K562 (cell line): ENCODE results near the gene TAMALIN. TPM values are rescaled to one million over a fixed set of nuclear protein-coding genes. Genes with fewer than 3 reads are reported as not detected.
"Not testable (repeated sequence)": the region's sequence is repeated elsewhere in the genome, so short reads cannot be mapped to it uniquely, and the experiment has no call there.

Source experiments
- ATAC-seq: fragments of 200-7000 bp; cut with Tn5 transposase; 3 replicates; pipeline ENCODE4 v1.9.1; 2020; ENCODE audit warnings: moderate library complexity
- BruUV-seq: library from RNA; stranded (reverse); fragments of 400-500 nt; replicated peaks from 2 replicates; lab custom pipeline; 2021; lab: Mats Ljungman, UMichigan
- CTCF ChIA-PET: fragments of 300-600 bp; formaldehyde crosslinking; extraction: SDS; loops from one replicate; lab custom pipeline; 2021; ENCODE audit warnings: low intra/inter-chr PET ratio; lab: Yijun Ruan, JAX
- POLR2A ChIA-PET: fragments of 300-600, 350-650 bp; sonication (Branson Sonifier 250); formaldehyde crosslinking; extraction: SDS; loops from one replicate; lab custom pipeline; 2021; ENCODE audit warnings: antibody characterized with exemption, inconsistent platforms; lab: Yijun Ruan, JAX
- DNase-seq, 4 experiments: peaks; one replicate each; pipeline versions ENCODE4 v3.0.0 to v3.0.0-alpha.2; 2011 to 2018; ENCODE audit warnings: low spot score in 3 of 4, mixed read lengths in 3 of 4; ENCODE audit errors: extremely low read depth in 1 of 4
- FAIRE-seq: peaks from 2 replicates; lab custom pipeline; 2011; peaks lifted over from hg19 to GRCh38; lab: Jason Lieb, UNC
- H2AFZ ChIP-seq: 2 replicates; pipeline ENCODE4 v1.6.0; 2011; ENCODE audit warnings: low read depth, low read length, control low read depth, inconsistent platforms
- H3K27ac ChIP-seq: fragments of 200-600 bp; 3 replicates; pipeline ENCODE4 v1.8.0; 2011; ENCODE audit warnings: low read depth, mild to moderate bottlenecking, control low read depth, inconsistent platforms, low read length, moderate library complexity, mixed read lengths; ENCODE audit errors: extremely low read depth
- H3K27me3 ChIP-seq, 2 experiments: fragments of 300-600 bp in 1 of 2; 2 replicates in 1 of 2; 3 replicates in 1 of 2; pipeline versions ENCODE4 v1.6.0 to v1.8.0; 2011; ENCODE audit warnings: inconsistent platforms in 2 of 2, low read length in 2 of 2, mild to moderate bottlenecking in 1 of 2, mixed read lengths in 1 of 2, moderate library complexity in 1 of 2; ENCODE audit not compliant: control insufficient read depth in 2 of 2, insufficient read depth in 2 of 2
- H3K36me3 ChIP-seq: fragments of 300-600 bp; 3 replicates; pipeline ENCODE4 v1.8.0; 2011; ENCODE audit warnings: mild to moderate bottlenecking, low read length, inconsistent platforms; ENCODE audit not compliant: control insufficient read depth, insufficient read depth
- H3K4me1 ChIP-seq, 2 experiments: fragments of 200-600 bp in 1 of 2; replicated peaks in 1 of 2; 2 replicates in 1 of 2; 3 replicates in 1 of 2; pipeline versions ENCODE4 v1.5.1 to v1.8.0; 2011; ENCODE audit warnings: inconsistent platforms in 2 of 2, low read length in 2 of 2, mild to moderate bottlenecking in 1 of 2, mixed read lengths in 1 of 2, moderate library complexity in 1 of 2; ENCODE audit not compliant: control insufficient read depth in 2 of 2, insufficient read depth in 2 of 2
- H3K4me2 ChIP-seq: 2 replicates; pipeline ENCODE4 v1.6.1; 2011; ENCODE audit warnings: low read length, control low read depth, inconsistent platforms, mixed read lengths; ENCODE audit not compliant: insufficient read depth
- H3K4me3 ChIP-seq: fragments of 200-600 bp; sonication (generic), shearing (Covaris generic); 2 replicates; pipeline ENCODE4 v1.5.1; 2016; ENCODE audit warnings: control low read depth, inconsistent platforms
- H3K79me2 ChIP-seq: fragments of 200-600 bp; 3 replicates; pipeline ENCODE4 v1.8.0; 2011; ENCODE audit warnings: low read length, inconsistent platforms; ENCODE audit not compliant: control insufficient read depth, insufficient read depth
- H3K9ac ChIP-seq, 2 experiments: 2 replicates each; pipeline versions ENCODE4 v1.6.0 to v1.6.1; 2011; ENCODE audit warnings: low read depth in 2 of 2, low read length in 2 of 2, control low read depth in 1 of 2, inconsistent platforms in 1 of 2, mild to moderate bottlenecking in 1 of 2, mixed read lengths in 1 of 2; ENCODE audit not compliant: insufficient read depth in 1 of 2
- H3K9me1 ChIP-seq: one replicate; pipeline ENCODE4 v1.6.0; 2011; ENCODE audit warnings: inconsistent platforms, mild to moderate bottlenecking, low read length, moderate library complexity; ENCODE audit not compliant: control insufficient read depth, insufficient read depth
- H3K9me3 ChIP-seq: replicated peaks from 2 replicates; pipeline ENCODE4 v1.5.1; 2011; ENCODE audit warnings: low read depth, low read length, inconsistent platforms; ENCODE audit not compliant: control insufficient read depth, insufficient read depth
- H4K20me1 ChIP-seq: replicated peaks from 2 replicates; pipeline ENCODE4 v1.6.1; 2011; ENCODE audit warnings: low read length, inconsistent platforms, mixed read lengths; ENCODE audit not compliant: control insufficient read depth, insufficient read depth
- CEBPG ChIP-seq, 3 experiments: fragments of 200-800 bp in 1 of 3; sonication (Bioruptor generic) in 1 of 3; sonication (generic) in 1 of 3; formaldehyde crosslinking in 1 of 3; IDR thresholded peaks in 2 of 3; conservative IDR thresholded peaks in 1 of 3; 2 replicates each; pipeline versions ENCODE4 v1.6.1 to v1.8.0; 2016 to 2022; ENCODE audit warnings: missing compliant biosample characterization in 2 of 3, missing genetic modification characterization in 2 of 3, mild to moderate bottlenecking in 1 of 3, missing genetic modification reagents in 1 of 3
- HDAC3 ChIP-seq: fragments of 450-650 bp; IDR thresholded peaks from 2 replicates; pipeline ENCODE4 v1.6.1; 2018; ENCODE audit warnings: borderline replicate concordance, mild to moderate bottlenecking, moderate library complexity; ENCODE audit not compliant: partially characterized antibody
- KDM5B ChIP-seq: fragments of 200-600 bp; sonication (generic); IDR thresholded peaks from 2 replicates; pipeline ENCODE4 v1.6.1; 2012; ENCODE audit warnings: low read depth, mild to moderate bottlenecking, moderate library complexity, low read length, control low read depth, inconsistent platforms; ENCODE audit not compliant: insufficient replicate concordance
- RBM17 ChIP-seq: fragments of 200-400 bp; formaldehyde crosslinking; IDR thresholded peaks from 2 replicates; pipeline ENCODE4 v1.6.1; 2017; ENCODE audit warnings: low read depth, mild to moderate bottlenecking, low read length, borderline replicate concordance
- ZKSCAN8 ChIP-seq: fragments of 200-800 bp; sonication (Bioruptor generic); IDR thresholded peaks from 2 replicates; pipeline ENCODE4 v1.6.1; 2016; ENCODE audit warnings: missing genetic modification characterization, missing compliant biosample characterization
- ZNF274 ChIP-seq: IDR thresholded peaks from 2 replicates; pipeline ENCODE4 v1.6.1; 2011; ENCODE audit warnings: low read depth, mild to moderate bottlenecking, low read length, moderate library complexity, borderline replicate concordance
- ZNF277 ChIP-seq: fragments of 250-450 bp; sonication (Bioruptor Pico); IDR thresholded peaks from 2 replicates; pipeline ENCODE4 v1.8.0; 2022; ENCODE audit warnings: inconsistent platforms, mild to moderate bottlenecking, moderate library complexity, borderline replicate concordance
- WGBS: fragments of 100-300 bp; shearing (Covaris generic); methylation state at CpG from one replicate; pipeline ENCODE4 v1.1.6; 2016; ENCODE audit warnings: low coverage, mixed read lengths; ENCODE audit not compliant: insufficient coverage; ENCODE audit errors: missing lambda C conversion rate; 5-methylcytosine and 5-hydroxymethylcytosine counted together
- in situ Hi-C: fragments of 300-500 bp; cut with MboI; formaldehyde crosslinking; loops from 4 replicates; pipeline ENCODE4 v1.15.0; 2018; ENCODE audit warnings: inconsistent platforms, mixed read lengths
- intact Hi-C: fragments of 100-400 bp; cut with micrococcal nuclease; formaldehyde crosslinking; loops from 2 replicates; pipeline ENCODE4 v1.14.2; 2022
- polyA plus RNA-seq, 8 experiments: library from polyadenylated mRNA; depleted of rRNA in 4 of 8; stranded (reverse) in 5 of 8; unstranded in 3 of 8; fragments of >200 nt; fragmentation: Nextera tagmentation in 2 of 8; fragmentation: Illumina TruSeq in 1 of 8; extraction: Ambion mirVana in 2 of 8; extraction: Trizol in 1 of 8; gene quantifications; 2 replicates each; pipeline versions ENCODE4 v1.2.1 to v1.2.3, GENCODE V29; 2011 to 2014; ENCODE audit warnings: inconsistent platforms in 1 of 8, missing spikeins in 1 of 8
- total RNA-seq, 7 experiments: library from RNA; depleted of rRNA in 6 of 7; stranded (reverse); fragments of >200 nt in 6 of 7; fragmentation: Illumina TruSeq in 2 of 7; extraction: Trizol in 2 of 7; gene quantifications; 2 replicates each; pipeline versions ENCODE4 v1.2.1 to v1.2.3, GENCODE V29; 2011 to 2021; ENCODE audit warnings: low replicate concordance in 1 of 7

Gene TAMALIN
- total and polyA plus RNA-seq, 9 of the 15 experiments (the other 6 are each of a cell fraction or from before 2014, with no cell fraction given): 0.74 to 2.2 (median 1.5) TPM; not detected in 2

GRCh38 chr12:51976376-51977160, 30.2 kb upstream of the TAMALIN start (continued):
- TF ChIP-seq ZNF277 (no peak), HDAC3 (no peak), CEBPG (CRISPR knock-in tag; IDR thresholded peaks at IDR 0.05) (no peak), CEBPG (tag; conservative IDR thresholded peaks at IDR 0.05 in 1 of 2, IDR thresholded peaks at IDR 0.05 in 1 of 2) (0 out of 4 replicates have a peak, but pooled peaks of 1 of the 2 experiments have one; percentile 0), ZNF274 (no peak), KDM5B (no peak), ZKSCAN8 (CRISPR knock-in tag) (no peak)

- no peak overlapping the region for H3K4me2 ChIP-seq
- H2AFZ ChIP-seq: no peak overlapping the region
- H3K79me2 ChIP-seq: peaks cover 14% of the 10 kb centered on the region; the same call in 2 of the 3 replicates
- DNase-seq: no peak
- peaks cover 5% of the 10 kb centered on the region for H3K9me1 ChIP-seq
- peaks cover 53% of the 10 kb centered on the region for H3K36me3 ChIP-seq
- no peak overlapping the region for H3K9ac ChIP-seq
- 95% methylated on average over 7 of the region's 8 CpGs for WGBS
- no peak for FAIRE-seq
- no peak overlapping the region for H3K4me3 ChIP-seq
- intact Hi-C loops: no loop called here
- H3K4me1 ChIP-seq: peaks cover 10 to 34% of the 10 kb centered on the region in 2 experiments; a peak in 4 of 5 replicates
- peaks cover 34% of the 10 kb centered on the region for H4K20me1 ChIP-seq
- in situ Hi-C loops: loop anchor here (5.0 kb wide), 1 partner anchor 85 kb away; no protein-coding TSS in a partner anchor
- CTCF ChIA-PET: interaction anchor here (0.6 kb wide), 2 partner anchors 46 to 556 kb away, joined by 3 read pairs; no protein-coding TSS in a partner anchor
- POLR2A ChIA-PET: interaction anchor here (0.6 to 1.5 kb wide), 4 partner anchors 12 to 35 kb away, joined by 3 to 6 read pairs (median 4); no protein-coding TSS in a partner anchor
- H3K9me3 ChIP-seq: no peaks in the 10 kb centered on the region
- H3K27ac ChIP-seq: no peak overlapping the region
- no peak for ATAC-seq
- no TSS peak for BruUV-seq
- TF ChIP-seq RBM17 (no peak), CEBPG (CRISPR knock-in tag; IDR thresholded peaks at IDR 0.05) (no peak), CEBPG (tag; conservative IDR thresholded peaks at IDR 0.05 in 1 of 2, IDR thresholded peaks at IDR 0.05 in 1 of 2) (peak in 1 of 2 experiments; percentile 24; a peak in 1 of 4 replicates)
- no peaks in the 10 kb centered on the region for H3K27me3 ChIP-seq
These were observed 29.4 kb upstream of the TAMALIN start for GRCh38 chr12:51977320-51977753.

- CTCF ChIA-PET: interaction anchor here (0.7 to 3.6 kb wide), 2 partner anchors 84 to 86 kb away, joined by 3 to 25 read pairs; no protein-coding TSS in a partner anchor
- peaks cover 69% of the 10 kb centered on the region for H3K36me3 ChIP-seq
- POLR2A ChIA-PET, H3K9ac ChIP-seq, H3K27me3 ChIP-seq, intact Hi-C loops, BruUV-seq, H3K79me2 ChIP-seq, ATAC-seq, H3K27ac ChIP-seq, H3K9me1 ChIP-seq, H3K4me3 ChIP-seq, H2AFZ ChIP-seq, H3K4me2 ChIP-seq, H3K9me3 ChIP-seq, DNase-seq, FAIRE-seq: not testable (repeated sequence)
- peaks cover 0 to 15% of the 10 kb centered on the region in 2 experiments; a peak in 4 of 5 replicates for H3K4me1 ChIP-seq
- in situ Hi-C loops: loop anchor here (5.0 kb wide), 1 partner anchor 87 kb away; no protein-coding TSS in a partner anchor
- H4K20me1 ChIP-seq: peaks cover 18% of the 10 kb centered on the region
- 79% methylated on average over 4 of the region's 5 CpGs for WGBS
These were observed 27.4 kb upstream of the TAMALIN start for GRCh38 chr12:51979306-51979705.
